ENCODE results near the gene MRPL40.

The MRPL40 gene

GRCh38 chr22:19406846-19407245 is 25.5 kb upstream of the MRPL40 start:
- Histone ChIP-seq H3K27me3 (replicated peaks in 2 of 5; ENCODE audit: control insufficient read depth in 4 of 5, insufficient read depth in 5 of 5, low read length in 4 of 5) (no peaks in the 10 kb centered on the region), H3K9me3 (ENCODE audit: control extremely low read depth in 1 of 5, control insufficient read depth in 4 of 5, insufficient read depth in 2 of 5, low read depth in 1 of 5, low read length in 4 of 5) (no peaks in the 10 kb centered on the region), H3K4me1 (ENCODE audit: control extremely low read depth in 1 of 4, control insufficient read depth in 4 of 4, insufficient read depth in 4 of 4, low read length in 3 of 4) (no peaks in the 10 kb centered on the region), H3K4me3 (ENCODE audit: control insufficient read depth in 1 of 7, extremely low read depth in 1 of 7, insufficient read depth in 4 of 7, low read depth in 2 of 7, low read length in 6 of 7) (no peak overlapping the region), H3K27ac (ENCODE audit: insufficient read depth in 1 of 2, low read depth in 1 of 2, low read length in 2 of 2, poor library complexity in 1 of 2, severe bottlenecking in 2 of 2) (no peak overlapping the region), H3K36me3 (ENCODE audit: control insufficient read depth in 4 of 4, insufficient read depth in 4 of 4, low read length in 3 of 4) (peaks cover 18 to 70% (median 47%) of the 10 kb centered on the region in 4 experiments)
- ChIA-PET POLR2A (interaction anchor here (0.5 kb wide), 1 partner anchor 201 kb away, joined by 6 read pairs; no protein-coding TSS in a partner anchor), CTCF (no interaction called here)
- no peak for DNase-seq
- WGBS (ENCODE audit: insufficient coverage): 100% methylated on average over 2 of the region's 4 CpGs

- Histone ChIP-seq H3K9me3 (ENCODE audit: control extremely low read depth in 1 of 5, control insufficient read depth in 4 of 5, insufficient read depth in 2 of 5, low read depth in 1 of 5, low read length in 4 of 5) (no peaks in the 10 kb centered on the region), H3K4me3 (ENCODE audit: control insufficient read depth in 1 of 7, extremely low read depth in 1 of 7, insufficient read depth in 4 of 7, low read depth in 2 of 7, low read length in 6 of 7) (no peak overlapping the region), H3K36me3 (ENCODE audit: control insufficient read depth in 4 of 4, insufficient read depth in 4 of 4, low read length in 3 of 4) (peaks cover 17 to 67% (median 47%) of the 10 kb centered on the region in 4 experiments), H3K4me1 (ENCODE audit: control extremely low read depth in 1 of 4, control insufficient read depth in 4 of 4, insufficient read depth in 4 of 4, low read length in 3 of 4) (no peaks in the 10 kb centered on the region), H3K27ac (ENCODE audit: insufficient read depth in 1 of 2, low read depth in 1 of 2, low read length in 2 of 2, poor library complexity in 1 of 2, severe bottlenecking in 2 of 2) (no peak overlapping the region), H3K27me3 (replicated peaks in 2 of 5; ENCODE audit: control insufficient read depth in 4 of 5, insufficient read depth in 5 of 5, low read length in 4 of 5) (no peaks in the 10 kb centered on the region)
- ChIA-PET POLR2A (no interaction called here), CTCF (no interaction called here)
- WGBS (ENCODE audit: insufficient coverage): 98% methylated on average over 11 of the region's 16 CpGs
- no peak for DNase-seq
Measured at GRCh38 chr22:19407649-19408606, 24.4 kb upstream of the MRPL40 start.

GRCh38 chr22:19410941-19411689 is 21.2 kb upstream of the MRPL40 start:
- H3K36me3 ChIP-seq (ENCODE audit: control insufficient read depth in 4 of 4, insufficient read depth in 4 of 4, low read length in 3 of 4): peaks cover 9 to 48% (median 34%) of the 10 kb centered on the region in 4 experiments
- H3K4me3 ChIP-seq (ENCODE audit: control insufficient read depth in 1 of 7, extremely low read depth in 1 of 7, insufficient read depth in 4 of 7, low read depth in 2 of 7, low read length in 6 of 7): no peak overlapping the region
- ChIA-PET CTCF (interaction anchor here (1.5 to 2.0 kb wide), 2 partner anchors 10 to 12 kb away, joined by 4 to 6 read pairs; no protein-coding TSS in a partner anchor), POLR2A (no interaction called here)
- DNase-seq: no peak
- no peak overlapping the region for H3K27ac ChIP-seq (ENCODE audit: insufficient read depth in 1 of 2, low read depth in 1 of 2, low read length in 2 of 2, poor library complexity in 1 of 2, severe bottlenecking in 2 of 2)
- no peaks in the 10 kb centered on the region for H3K27me3 ChIP-seq (replicated peaks in 2 of 5; ENCODE audit: control insufficient read depth in 4 of 5, insufficient read depth in 5 of 5, low read length in 4 of 5)
- H3K4me1 ChIP-seq (ENCODE audit: control extremely low read depth in 1 of 4, control insufficient read depth in 4 of 4, insufficient read depth in 4 of 4, low read length in 3 of 4): no peaks in the 10 kb centered on the region
- no peaks in the 10 kb centered on the region for H3K9me3 ChIP-seq (ENCODE audit: control extremely low read depth in 1 of 5, control insufficient read depth in 4 of 5, insufficient read depth in 2 of 5, low read depth in 1 of 5, low read length in 4 of 5)
- 92% methylated on average over 6 of the region's 6 CpGs for WGBS (ENCODE audit: insufficient coverage)

GRCh38 chr22:19411690-19412045 is 20.7 kb upstream of the MRPL40 start:
- H3K27ac ChIP-seq (ENCODE audit: insufficient read depth in 1 of 2, low read depth in 1 of 2, low read length in 2 of 2, poor library complexity in 1 of 2, severe bottlenecking in 2 of 2): no peak overlapping the region
- DNase-seq: no peak
- peaks cover 9 to 43% (median 32%) of the 10 kb centered on the region in 4 experiments for H3K36me3 ChIP-seq (ENCODE audit: control insufficient read depth in 4 of 4, insufficient read depth in 4 of 4, low read length in 3 of 4)
- H3K9me3 ChIP-seq (ENCODE audit: control extremely low read depth in 1 of 5, control insufficient read depth in 4 of 5, insufficient read depth in 2 of 5, low read depth in 1 of 5, low read length in 4 of 5): no peaks in the 10 kb centered on the region
- WGBS (ENCODE audit: insufficient coverage): 100% methylated on average over 1 of the region's 1 CpG
- ChIA-PET POLR2A (no interaction called here), CTCF (interaction anchor here (0.8 to 2.0 kb wide), 3 partner anchors 9 to 16 kb away, joined by 3 to 6 read pairs (median 4); no protein-coding TSS in a partner anchor)
- no peaks in the 10 kb centered on the region for H3K27me3 ChIP-seq (replicated peaks in 2 of 5; ENCODE audit: control insufficient read depth in 4 of 5, insufficient read depth in 5 of 5, low read length in 4 of 5)
- H3K4me3 ChIP-seq (ENCODE audit: control insufficient read depth in 1 of 7, extremely low read depth in 1 of 7, insufficient read depth in 4 of 7, low read depth in 2 of 7, low read length in 6 of 7): no peak overlapping the region
- no peaks in the 10 kb centered on the region for H3K4me1 ChIP-seq (ENCODE audit: control extremely low read depth in 1 of 4, control insufficient read depth in 4 of 4, insufficient read depth in 4 of 4, low read length in 3 of 4)

- DNase-seq: no peak
- 97% methylated on average over 4 of the region's 4 CpGs for WGBS (ENCODE audit: insufficient coverage)
- Histone ChIP-seq H3K27me3 (replicated peaks in 2 of 5; ENCODE audit: control insufficient read depth in 4 of 5, insufficient read depth in 5 of 5, low read length in 4 of 5) (no peaks in the 10 kb centered on the region), H3K4me3 (ENCODE audit: control insufficient read depth in 1 of 7, extremely low read depth in 1 of 7, insufficient read depth in 4 of 7, low read depth in 2 of 7, low read length in 6 of 7) (no peak overlapping the region), H3K36me3 (ENCODE audit: control insufficient read depth in 4 of 4, insufficient read depth in 4 of 4, low read length in 3 of 4) (peaks cover 3 to 37% (median 27%) of the 10 kb centered on the region in 4 experiments), H3K27ac (ENCODE audit: insufficient read depth in 1 of 2, low read depth in 1 of 2, low read length in 2 of 2, poor library complexity in 1 of 2, severe bottlenecking in 2 of 2) (no peak overlapping the region), H3K4me1 (ENCODE audit: control extremely low read depth in 1 of 4, control insufficient read depth in 4 of 4, insufficient read depth in 4 of 4, low read length in 3 of 4) (no peaks in the 10 kb centered on the region), H3K9me3 (ENCODE audit: control extremely low read depth in 1 of 5, control insufficient read depth in 4 of 5, insufficient read depth in 2 of 5, low read depth in 1 of 5, low read length in 4 of 5) (no peaks in the 10 kb centered on the region)
- CTCF ChIA-PET: interaction anchor here (0.8 kb wide), 1 partner anchor 15 kb away, joined by 3 read pairs; no protein-coding TSS in a partner anchor
- POLR2A ChIA-PET: no interaction called here
Measured at GRCh38 chr22:19412478-19412877, 19.9 kb upstream of the MRPL40 start.

GRCh38 chr22:19412923-19413322 is 19.4 kb upstream of the MRPL40 start:
- WGBS (ENCODE audit: insufficient coverage): 100% methylated on average over 4 of the region's 4 CpGs
- no peaks in the 10 kb centered on the region for H3K4me1 ChIP-seq (ENCODE audit: control extremely low read depth in 1 of 4, control insufficient read depth in 4 of 4, insufficient read depth in 4 of 4, low read length in 3 of 4)
- no peak for DNase-seq
- ChIA-PET CTCF (no interaction called here), POLR2A (no interaction called here)
- H3K27me3 ChIP-seq (replicated peaks in 2 of 5; ENCODE audit: control insufficient read depth in 4 of 5, insufficient read depth in 5 of 5, low read length in 4 of 5): no peaks in the 10 kb centered on the region
- H3K27ac ChIP-seq (ENCODE audit: insufficient read depth in 1 of 2, low read depth in 1 of 2, low read length in 2 of 2, poor library complexity in 1 of 2, severe bottlenecking in 2 of 2): no peak overlapping the region
- H3K4me3 ChIP-seq (ENCODE audit: control insufficient read depth in 1 of 7, extremely low read depth in 1 of 7, insufficient read depth in 4 of 7, low read depth in 2 of 7, low read length in 6 of 7): no peak overlapping the region
- no peaks in the 10 kb centered on the region for H3K9me3 ChIP-seq (ENCODE audit: control extremely low read depth in 1 of 5, control insufficient read depth in 4 of 5, insufficient read depth in 2 of 5, low read depth in 1 of 5, low read length in 4 of 5)
- peaks cover 2 to 33% (median 23%) of the 10 kb centered on the region in 4 experiments for H3K36me3 ChIP-seq (ENCODE audit: control insufficient read depth in 4 of 4, insufficient read depth in 4 of 4, low read length in 3 of 4)

- peaks cover 7 to 18% (median 13%) of the 10 kb centered on the region in 4 experiments for H3K4me1 ChIP-seq (ENCODE audit: control extremely low read depth in 1 of 4, control insufficient read depth in 4 of 4, insufficient read depth in 4 of 4, low read length in 3 of 4)
- H3K27ac ChIP-seq (ENCODE audit: insufficient read depth in 1 of 2, low read depth in 1 of 2, low read length in 2 of 2, poor library complexity in 1 of 2, severe bottlenecking in 2 of 2): peak overlapping the region in 1 of 2 experiments; percentile 70
- POLR2A ChIA-PET: no interaction called here
- DNase-seq: peak in 2 of 3 donors; percentile 20 to 35
- H3K4me3 ChIP-seq (ENCODE audit: control insufficient read depth in 1 of 7, extremely low read depth in 1 of 7, insufficient read depth in 4 of 7, low read depth in 2 of 7, low read length in 6 of 7): no peak overlapping the region
- 91% methylated on average over 5 of the region's 5 CpGs for WGBS (ENCODE audit: insufficient coverage)
- H3K36me3 ChIP-seq (ENCODE audit: control insufficient read depth in 4 of 4, insufficient read depth in 4 of 4, low read length in 3 of 4): peaks cover 0 to 4% (median 1%) of the 10 kb centered on the region in 4 experiments
- H3K9me3 ChIP-seq (ENCODE audit: control extremely low read depth in 1 of 5, control insufficient read depth in 4 of 5, insufficient read depth in 2 of 5, low read depth in 1 of 5, low read length in 4 of 5): no peaks in the 10 kb centered on the region
- H3K27me3 ChIP-seq (replicated peaks in 2 of 5; ENCODE audit: control insufficient read depth in 4 of 5, insufficient read depth in 5 of 5, low read length in 4 of 5): no peaks in the 10 kb centered on the region
- CTCF ChIA-PET: no interaction called here
Measured at GRCh38 chr22:19419086-19419463, 13.3 kb upstream of the MRPL40 start.
